ENCODE measurements around the gene NET1.

NET1 gene

DNA sequence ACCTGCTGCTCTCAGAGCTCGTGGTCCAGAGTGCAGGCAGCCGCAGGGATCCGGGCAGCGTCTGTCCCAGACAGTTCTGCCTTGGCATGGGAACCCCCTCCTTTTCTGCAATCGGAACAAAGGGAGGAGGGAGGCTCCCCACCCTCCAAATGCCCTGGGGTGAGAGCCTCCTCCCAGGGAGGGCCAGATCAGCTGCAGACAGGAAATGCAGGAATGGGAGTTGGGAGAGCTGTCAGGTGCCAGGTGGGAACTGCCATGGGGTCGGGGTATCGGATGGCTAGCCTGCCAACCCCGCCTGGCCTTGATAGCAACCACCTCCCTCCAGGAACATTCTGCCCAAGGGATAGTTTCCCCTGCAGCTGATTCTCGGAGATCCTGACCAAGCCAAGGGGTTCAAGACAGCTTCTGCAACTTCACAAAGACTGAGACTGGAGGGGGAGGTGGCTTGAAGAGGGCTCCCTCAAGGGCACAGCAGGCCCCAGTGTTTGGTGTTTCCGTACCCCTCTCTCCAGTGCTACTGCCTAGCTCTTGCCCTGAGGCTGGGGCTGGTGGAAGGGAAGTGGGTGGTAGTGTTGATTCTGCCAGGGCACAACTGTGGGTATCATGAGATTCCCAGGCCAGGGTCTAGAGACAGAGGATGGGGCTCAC is 87.3 kb downstream of the NET1 start, which contains the start of gene CALML5:
CALML5 (minus strand) TSS at position 78 of the 648 bp plus-strand sequence. CDS start 132 bp downstream, outside the sequence.
- no peak for DNase-seq (ENCODE audit: low spot score)

DNA sequence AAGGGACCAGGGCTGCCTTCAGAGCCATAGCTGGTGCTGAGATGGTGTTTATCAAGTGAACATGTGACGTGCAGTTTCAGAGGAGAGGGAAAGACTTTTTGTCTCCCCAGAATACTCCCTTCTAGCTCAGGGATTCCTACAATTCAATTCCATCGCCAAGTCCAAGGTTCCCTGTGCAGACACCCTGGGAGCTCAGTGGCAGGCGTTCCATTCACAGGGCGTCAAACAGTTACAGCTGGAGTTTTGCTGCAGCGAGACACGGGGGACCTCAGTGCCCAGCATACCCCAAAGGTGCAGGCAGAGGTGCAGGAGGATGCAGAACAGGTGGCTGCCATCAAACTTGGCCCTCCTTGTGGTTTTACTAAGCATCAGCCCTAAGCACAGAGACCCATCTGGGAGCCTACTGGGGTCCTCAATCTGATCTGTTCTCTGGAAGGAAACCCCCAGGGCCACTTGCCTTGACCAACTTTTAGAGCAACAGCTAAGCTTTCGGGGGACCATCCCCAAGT is 87.9 kb downstream of the NET1 start:
- no peak for DNase-seq (ENCODE audit: low spot score)

DNA sequence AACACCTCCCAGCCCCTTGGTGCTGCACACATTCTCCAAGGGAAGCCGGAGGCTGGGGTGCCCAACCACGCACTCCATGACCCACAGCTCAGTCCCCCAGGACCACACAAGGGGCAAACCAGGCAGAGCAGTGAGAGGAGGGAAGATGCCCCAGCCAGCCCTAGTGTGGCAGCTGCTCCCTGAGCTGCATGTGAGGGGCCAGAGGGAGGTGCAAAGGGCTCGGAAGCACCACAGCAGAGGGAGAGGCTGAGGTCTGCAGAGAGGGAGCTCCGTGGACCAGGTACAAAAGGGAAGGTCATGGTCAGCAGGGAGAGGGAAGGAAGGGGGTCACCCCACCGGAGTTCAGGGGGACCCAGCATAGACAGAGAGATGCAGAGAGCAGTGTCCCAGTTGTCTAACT is 88.6 kb downstream of the NET1 start:
- DNase-seq (ENCODE audit: low spot score), result no peak

DNA sequence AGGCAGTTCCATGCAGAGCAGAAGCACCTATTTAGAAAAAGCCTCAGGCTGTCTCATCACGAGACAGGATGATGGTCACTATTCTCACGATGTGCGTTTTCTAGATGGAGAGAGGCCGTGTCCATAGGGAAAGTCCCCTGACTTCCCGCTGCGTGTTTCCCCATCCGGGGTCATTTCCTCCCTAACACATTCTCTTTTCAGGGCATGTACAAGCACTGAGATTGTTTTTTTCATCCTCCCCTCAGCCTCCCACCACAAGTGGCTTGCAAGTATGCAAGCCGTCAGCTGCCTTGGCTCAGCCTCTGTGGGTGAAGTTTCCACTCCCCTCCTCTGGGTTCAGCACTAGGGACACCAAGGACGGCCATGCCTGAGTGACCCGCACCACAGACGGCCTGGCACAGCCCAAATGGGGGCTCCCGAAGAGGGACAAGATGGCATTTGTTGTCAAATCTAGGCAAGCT is 89.7 kb downstream of the NET1 start:
- no peak for DNase-seq (ENCODE audit: low spot score)

DNA sequence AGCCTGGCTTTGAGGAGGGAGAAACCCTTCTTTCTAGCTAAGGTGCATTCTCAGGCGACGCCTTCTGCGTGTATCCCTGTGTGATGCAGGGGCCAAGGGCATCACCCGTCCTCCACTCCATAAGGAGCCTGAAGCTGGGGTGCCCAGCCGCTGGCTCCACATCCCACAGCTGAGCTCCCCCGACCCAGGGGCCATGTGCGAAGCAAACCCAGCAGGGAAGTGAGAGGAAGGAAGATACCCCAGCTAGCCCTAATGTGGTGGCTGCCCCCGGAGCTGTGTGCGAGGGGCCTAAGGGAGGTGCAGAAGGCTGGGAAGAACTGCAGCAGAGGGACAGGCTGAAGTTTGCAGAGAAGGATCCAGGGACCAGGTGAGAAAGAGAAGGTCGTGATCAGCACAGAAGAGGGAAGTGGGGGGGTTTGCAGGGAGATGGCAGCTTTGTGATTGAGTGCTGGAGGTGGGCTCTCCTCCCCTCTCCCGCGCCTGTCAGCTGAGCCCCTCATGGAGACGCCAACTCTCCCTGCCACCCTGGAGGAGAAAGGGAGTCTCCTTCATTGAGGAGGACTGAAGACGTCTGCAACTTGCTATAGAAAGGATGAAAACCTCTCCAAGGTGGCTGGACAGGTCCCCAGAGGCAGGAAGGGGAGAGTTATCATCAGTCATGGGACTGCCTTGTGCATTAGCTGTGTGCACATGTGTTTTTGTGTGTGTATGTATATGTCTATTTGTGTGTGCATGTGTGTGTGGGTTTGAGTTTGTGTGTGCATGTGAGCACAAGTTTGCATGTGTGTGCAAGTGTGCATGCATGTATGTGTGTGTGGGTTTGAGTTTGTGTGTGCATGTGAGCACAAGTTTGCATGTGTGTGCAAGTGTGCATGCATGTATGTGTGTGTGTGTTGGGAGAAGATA is 90.5 kb downstream of the NET1 start:
- no peak for DNase-seq (ENCODE audit: low spot score)

DNA sequence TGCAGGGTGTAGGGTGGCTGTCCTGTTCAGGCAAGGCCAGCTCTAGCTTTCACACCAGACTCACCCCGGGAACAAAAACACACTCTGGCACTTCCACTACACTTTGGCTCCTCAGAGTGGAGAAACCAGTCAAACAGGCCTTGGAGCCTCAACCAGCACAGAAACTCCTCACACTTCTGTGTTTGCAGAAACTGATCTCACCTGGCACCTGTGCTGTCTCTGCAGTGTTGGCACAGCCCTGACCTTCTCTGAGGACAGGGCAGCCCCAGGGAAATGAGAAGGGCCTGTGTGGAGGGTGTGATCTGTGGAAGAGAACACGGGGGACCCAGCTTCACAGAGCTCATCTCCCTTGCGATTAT is 91.1 kb downstream of the NET1 start:
- no peak for DNase-seq (ENCODE audit: low spot score)

DNA sequence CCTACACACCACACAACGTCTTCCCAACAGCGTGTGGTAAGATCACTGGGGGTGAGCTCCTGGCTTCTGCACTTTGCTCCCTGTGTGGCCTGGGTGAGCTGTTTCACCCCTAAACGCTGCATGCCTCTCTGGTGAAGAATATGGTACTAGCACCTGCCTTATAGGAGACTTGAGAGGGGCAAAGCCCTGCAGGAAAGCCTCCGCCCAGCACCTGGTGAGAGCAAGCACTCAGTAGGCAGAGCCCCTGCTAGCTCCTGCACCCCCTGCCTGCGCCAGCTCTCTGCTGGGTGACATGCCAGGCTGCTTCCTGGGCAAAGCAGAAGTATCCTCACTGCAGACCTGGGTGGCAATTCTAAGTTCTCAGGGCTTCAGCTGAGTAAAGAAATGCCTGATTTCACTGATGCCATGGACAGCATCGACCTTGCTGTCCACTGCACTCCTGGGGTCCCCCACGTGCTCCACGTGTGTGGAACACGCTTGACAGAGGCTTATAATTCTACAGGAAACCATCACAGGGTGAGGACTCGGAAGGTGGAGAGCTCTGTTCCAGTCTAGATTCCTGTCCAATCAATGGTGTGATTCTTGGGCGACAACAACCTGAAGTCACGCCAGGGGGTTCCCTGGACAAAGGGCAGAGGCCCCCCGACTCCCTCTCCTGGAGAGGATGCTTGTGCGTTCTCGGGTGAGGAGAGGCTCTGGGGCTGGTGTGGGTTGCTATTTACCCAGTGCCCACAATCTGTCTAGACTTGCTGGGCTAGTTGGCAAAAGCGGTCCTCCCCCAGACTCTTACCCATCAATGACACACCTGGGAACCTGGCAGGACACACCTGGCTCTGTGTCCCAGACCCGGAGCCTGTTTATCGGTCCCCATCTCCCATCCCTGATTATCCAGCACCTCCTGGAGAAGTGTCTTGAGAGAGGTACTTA is 92.1 kb downstream of the NET1 start:
- DNase-seq (ENCODE audit: low spot score), result no peak

DNA sequence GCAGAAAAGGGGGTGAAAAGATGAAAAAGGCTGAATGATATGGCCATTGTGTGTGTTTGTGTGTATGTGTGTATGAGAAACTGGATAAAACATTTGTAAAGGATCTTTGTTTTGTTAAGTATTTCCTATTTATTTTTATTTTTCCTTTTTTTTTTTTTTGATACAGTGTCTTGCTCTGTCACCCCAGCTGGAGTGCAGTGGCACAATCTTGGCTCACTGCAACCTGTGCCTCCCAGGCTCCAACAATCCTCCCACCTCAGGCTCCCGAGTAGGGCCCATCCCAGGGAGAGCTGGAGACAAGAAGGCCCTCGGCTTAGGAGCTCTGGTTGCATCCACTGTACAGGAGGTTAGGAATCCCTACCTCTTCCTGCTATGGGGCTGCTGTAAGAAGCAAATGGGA is 93.9 kb downstream of the NET1 start:
- no peak for DNase-seq (ENCODE audit: low spot score)

DNA sequence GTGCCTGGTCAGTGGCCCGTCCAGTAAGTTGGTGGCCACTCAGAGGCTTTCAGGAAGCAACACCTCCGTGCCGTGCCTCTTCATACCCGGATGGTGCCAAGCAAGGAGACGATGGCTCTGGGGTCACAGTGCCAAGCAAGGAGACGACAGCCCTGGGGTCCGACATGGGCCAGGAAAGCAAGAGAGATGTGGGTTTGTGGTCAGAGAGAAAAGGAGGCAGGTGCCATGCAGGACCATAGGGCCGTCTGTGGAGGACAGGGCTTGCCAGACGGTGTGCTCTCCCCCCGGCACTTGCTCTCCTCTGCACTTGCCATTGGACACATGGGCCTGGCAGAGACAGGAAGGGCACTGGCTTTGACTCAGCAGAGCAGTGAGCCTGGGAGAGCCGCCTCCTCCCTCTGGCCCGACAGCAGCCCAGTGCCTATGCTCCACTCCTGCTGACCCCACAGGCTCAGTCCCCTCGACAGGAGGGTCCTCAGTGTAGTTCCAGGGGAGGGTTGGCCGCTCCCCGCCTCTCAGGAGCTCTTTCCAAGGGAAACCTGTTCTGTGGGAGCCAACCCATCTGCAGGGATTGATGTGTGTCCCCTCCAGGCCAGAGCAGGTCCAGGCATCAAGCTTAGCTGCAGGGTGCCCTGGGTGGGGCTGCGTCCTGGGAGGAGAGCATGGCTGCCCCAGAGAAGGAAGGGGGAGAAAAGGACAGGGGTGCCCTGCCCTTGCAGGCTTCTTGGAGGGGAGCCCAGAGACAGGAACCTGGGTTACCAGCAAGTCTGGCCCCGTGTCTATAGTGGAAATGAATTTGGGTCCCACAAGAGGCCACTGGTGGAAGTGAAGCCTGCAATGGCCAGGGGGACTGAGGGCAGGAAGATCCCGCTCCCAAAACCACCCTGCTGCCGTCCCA is 94.6 kb downstream of the NET1 start:
- DNase-seq (ENCODE audit: low spot score), result no peak

DNA sequence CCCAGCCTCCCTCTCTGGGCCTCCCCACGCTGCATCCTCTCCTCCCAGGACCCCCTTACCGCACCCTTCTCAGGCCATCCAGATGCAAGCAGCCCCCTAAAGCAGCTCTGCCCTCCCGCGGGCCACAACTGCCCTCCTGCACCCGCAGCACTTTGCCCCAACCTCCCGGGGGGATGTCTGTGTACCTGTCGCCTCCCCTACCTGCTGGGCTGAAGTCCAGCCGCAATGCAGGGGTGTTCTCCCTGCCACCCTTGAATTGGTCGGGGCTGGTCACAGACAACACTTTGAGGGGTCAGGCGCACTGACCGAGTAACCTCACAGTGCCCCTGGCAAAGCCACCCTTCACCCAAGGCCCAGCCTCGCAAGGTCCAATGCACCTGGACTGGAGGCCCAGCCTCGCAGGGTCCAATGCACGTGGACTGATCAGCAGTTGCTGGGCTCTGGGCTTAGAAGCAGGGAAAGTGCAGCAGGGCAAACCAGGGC is 95.3 kb downstream of the NET1 start:
- DNase-seq (ENCODE audit: low spot score), result no peak

DNA sequence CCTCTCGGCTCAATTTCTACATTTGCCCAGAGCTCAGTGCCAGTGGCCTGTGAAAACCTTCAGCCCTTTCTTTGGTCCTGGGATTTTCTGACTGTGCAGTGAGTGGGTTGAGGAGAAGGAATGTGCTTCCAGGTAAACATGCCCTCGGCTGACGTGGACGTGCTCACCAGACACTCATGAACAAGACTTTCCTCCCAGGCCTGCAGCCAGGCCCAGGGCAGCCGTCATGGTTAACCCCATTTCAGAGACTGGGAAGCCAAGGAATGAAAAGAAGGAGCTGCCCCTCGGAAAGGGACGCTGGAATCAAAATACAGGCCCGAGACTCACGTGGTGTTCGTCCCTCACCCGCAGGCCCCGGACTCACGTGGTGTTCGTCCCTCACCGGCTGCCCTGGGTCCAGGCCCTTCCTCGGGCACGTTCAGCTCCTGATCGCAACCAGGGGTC is 95.8 kb downstream of the NET1 start:
- DNase-seq (ENCODE audit: low spot score), result no peak
